ENCODE measurements around the gene RUNX1.

RUNX1 gene

DNA sequence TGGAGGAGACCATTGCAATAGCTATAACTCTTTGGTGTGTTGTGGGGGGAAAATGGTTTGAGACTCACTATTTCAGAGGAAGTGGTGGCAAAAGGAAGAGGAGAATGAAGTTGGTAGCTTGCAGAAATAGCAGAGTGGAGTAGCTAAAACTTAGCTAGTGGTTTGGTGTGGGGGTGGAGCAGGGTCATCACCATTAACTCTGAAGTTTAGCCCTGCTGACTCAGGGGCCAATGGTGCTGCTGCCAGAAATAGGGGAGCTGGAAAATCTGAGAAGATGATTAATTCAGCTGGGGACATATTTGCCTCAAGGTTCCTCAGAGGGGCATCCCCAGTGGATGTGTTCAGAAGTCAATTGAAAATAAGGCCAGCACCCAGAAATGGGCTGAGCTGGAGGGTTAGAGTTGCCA is 65.4 kb downstream of the RUNX1 start:
- Mint-ChIP-seq H3K27ac (peak overlapping the region; percentile 10), H3K4me3 (no peak overlapping the region), H3K36me3 (ENCODE audit: low read depth) (peaks cover 72% of the 10 kb centered on the region), H3K27me3 (no peaks in the 10 kb centered on the region), H3K9me3 (no peaks in the 10 kb centered on the region), H3K4me1 (ENCODE audit: low read depth) (peaks cover 56% of the 10 kb centered on the region)
- intact Hi-C loops (cut with micrococcal nuclease), result no loop called here

DNA sequence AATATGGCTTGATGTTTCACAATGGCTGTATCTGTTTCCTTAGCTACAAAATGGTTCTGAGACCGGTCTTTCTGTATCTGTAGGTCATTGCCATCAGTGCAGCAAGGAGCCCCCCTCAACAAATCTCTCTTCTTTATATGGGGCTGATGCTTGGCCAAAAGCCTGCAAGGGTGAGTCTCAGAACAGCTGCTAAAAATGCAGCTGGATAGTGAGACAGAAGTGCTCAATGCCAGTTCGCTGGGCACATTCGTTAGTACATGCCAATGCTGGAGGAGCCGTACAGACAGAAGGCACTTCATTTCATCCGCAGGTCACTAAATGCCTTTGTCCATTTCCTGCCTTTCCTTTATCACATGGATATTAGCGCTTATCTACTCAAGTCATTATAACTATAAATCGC is 67.3 kb downstream of the RUNX1 start:
- H3K27me3 Mint-ChIP-seq, result no peaks in the 10 kb centered on the region
- no peak overlapping the region for H3K27ac Mint-ChIP-seq
- no peak overlapping the region for H3K4me3 Mint-ChIP-seq
- peaks cover 62% of the 10 kb centered on the region for H3K36me3 Mint-ChIP-seq (ENCODE audit: low read depth)
- H3K9me3 Mint-ChIP-seq, result no peaks in the 10 kb centered on the region
- intact Hi-C loops (cut with micrococcal nuclease), result no loop called here
- H3K4me1 Mint-ChIP-seq (ENCODE audit: low read depth), result peaks cover 37% of the 10 kb centered on the region

DNA sequence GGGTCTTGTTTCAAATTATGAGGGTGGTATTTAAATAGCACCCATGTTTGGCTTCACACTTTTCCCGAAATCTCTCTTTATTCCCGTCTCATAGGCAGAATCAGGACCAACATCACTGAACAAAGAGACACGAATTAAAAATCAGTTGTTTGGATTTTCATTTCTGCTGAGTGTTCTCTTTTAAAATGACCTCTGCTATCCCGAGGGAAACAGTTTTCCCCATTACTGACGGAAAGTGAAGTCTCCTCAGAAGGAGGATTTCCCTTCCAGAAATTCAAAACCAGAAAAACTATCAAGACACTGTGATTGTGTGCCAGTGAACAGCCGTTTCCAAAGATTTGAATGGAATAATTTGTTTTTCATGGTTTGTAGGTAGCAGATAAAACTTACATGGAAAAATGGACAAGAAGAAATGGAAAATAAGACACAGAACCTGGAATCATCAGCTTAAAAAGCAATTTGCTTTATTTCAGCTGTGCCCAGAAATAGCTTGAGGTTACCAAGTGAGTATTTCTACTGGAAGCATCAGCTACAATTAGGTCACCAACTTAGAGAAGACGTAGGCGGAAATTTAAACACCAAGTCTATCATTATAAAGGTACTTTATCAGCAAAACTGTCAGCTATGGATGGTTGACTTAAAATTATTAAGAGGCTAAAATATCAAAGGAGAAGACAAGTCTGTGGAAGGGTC is 68.5 kb downstream of the RUNX1 start:
- Mint-ChIP-seq H3K4me1 (ENCODE audit: low read depth) (peaks cover 28% of the 10 kb centered on the region), H3K27ac (no peak overlapping the region), H3K9me3 (no peaks in the 10 kb centered on the region), H3K4me3 (no peak overlapping the region), H3K27me3 (no peaks in the 10 kb centered on the region), H3K36me3 (ENCODE audit: low read depth) (peaks cover 58% of the 10 kb centered on the region)
- intact Hi-C loops (cut with micrococcal nuclease), result no loop called here

DNA sequence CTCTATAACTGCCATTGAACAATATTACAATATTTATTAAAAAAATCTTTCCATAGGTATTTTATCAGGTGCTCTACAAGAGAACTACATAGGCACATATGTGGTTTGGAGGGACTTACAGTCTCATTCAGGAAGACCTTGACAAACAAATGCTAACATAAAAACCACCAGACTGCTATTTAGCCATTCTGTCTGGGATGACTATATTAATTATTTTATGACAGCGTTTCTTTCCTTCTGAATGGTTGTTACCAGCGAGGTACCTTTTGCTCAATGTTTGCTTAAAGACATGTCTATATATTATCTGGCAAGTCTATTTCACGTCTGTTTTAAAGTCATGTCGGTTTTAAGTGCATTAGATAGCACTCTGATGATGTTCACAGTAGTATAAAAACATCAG is 69.7 kb downstream of the RUNX1 start:
- H3K27ac Mint-ChIP-seq, result no peak overlapping the region
- H3K36me3 Mint-ChIP-seq (ENCODE audit: low read depth), result peaks cover 49% of the 10 kb centered on the region
- no peaks in the 10 kb centered on the region for H3K27me3 Mint-ChIP-seq
- peaks cover 17% of the 10 kb centered on the region for H3K4me1 Mint-ChIP-seq (ENCODE audit: low read depth)
- no peaks in the 10 kb centered on the region for H3K9me3 Mint-ChIP-seq
- intact Hi-C loops (cut with micrococcal nuclease), result no loop called here
- no peak overlapping the region for H3K4me3 Mint-ChIP-seq

DNA sequence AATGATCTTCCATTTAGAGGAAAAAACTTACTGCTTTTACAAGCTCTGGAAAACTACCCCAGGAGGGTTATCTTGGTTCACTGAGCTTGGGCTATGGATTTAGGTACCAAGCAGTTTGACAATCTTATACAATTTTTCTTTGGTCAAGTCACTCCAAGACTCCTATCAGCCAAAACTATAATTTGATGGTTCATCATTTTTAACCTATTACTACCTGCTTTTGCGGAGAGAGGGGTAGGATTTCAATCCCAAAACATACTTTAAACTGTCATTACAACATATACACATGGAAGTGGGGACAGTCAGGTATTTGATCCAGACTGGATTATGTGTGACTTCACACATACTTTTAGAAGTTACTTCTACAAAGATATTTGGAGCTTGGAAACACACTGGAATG is 71.8 kb downstream of the RUNX1 start:
- no peaks in the 10 kb centered on the region for H3K27me3 Mint-ChIP-seq
- H3K4me3 Mint-ChIP-seq, result no peak overlapping the region
- H3K9me3 Mint-ChIP-seq, result no peaks in the 10 kb centered on the region
- no peaks in the 10 kb centered on the region for H3K4me1 Mint-ChIP-seq (ENCODE audit: low read depth)
- intact Hi-C loops (cut with micrococcal nuclease), result no loop called here
- peaks cover 39% of the 10 kb centered on the region for H3K36me3 Mint-ChIP-seq (ENCODE audit: low read depth)
- no peak overlapping the region for H3K27ac Mint-ChIP-seq

DNA sequence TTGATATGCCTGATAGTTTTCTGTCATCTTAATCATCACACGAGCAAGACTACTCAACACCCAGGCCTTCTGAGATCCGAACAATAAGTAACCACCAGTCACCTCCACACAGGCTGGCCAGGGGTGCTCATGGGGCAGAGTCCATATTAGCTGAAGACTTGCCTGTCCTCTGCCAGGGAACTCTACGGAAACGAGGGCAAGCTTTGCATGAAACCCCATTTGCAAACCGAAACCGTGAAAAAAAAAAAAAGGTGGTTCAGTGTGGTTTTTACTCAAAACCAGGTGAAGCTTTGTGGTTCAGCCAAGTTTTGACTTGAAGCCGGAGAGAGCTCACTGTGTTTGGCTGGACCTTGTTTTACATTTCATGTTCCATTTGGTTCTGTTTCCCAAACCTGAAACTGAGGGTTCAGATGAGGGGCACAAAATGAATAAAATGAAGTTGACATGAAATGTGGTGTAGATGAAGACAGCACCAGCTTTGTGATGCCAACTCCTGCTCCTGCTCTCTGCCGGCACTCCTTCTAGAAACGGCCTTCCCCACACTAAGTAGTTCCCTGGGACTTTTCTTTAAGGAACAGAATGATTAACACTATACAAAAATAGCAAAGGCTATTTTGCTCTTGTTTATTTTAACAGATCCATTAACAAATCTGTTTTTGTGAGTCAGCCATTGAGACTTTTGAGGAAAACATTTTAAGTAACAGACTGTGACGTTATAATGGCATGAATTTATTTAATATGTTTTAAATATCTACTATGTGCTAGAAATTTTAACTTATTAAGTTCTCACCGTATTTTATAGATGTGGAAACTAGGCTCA is 74.7 kb downstream of the RUNX1 start:
- no peaks in the 10 kb centered on the region for H3K9me3 Mint-ChIP-seq
- H3K4me1 Mint-ChIP-seq (ENCODE audit: low read depth), result peaks cover 19% of the 10 kb centered on the region
- peaks cover 23% of the 10 kb centered on the region for H3K36me3 Mint-ChIP-seq (ENCODE audit: low read depth)
- no peak overlapping the region for H3K4me3 Mint-ChIP-seq
- H3K27me3 Mint-ChIP-seq, result no peaks in the 10 kb centered on the region
- intact Hi-C loops (cut with micrococcal nuclease), result no loop called here
- no peak overlapping the region for H3K27ac Mint-ChIP-seq

DNA sequence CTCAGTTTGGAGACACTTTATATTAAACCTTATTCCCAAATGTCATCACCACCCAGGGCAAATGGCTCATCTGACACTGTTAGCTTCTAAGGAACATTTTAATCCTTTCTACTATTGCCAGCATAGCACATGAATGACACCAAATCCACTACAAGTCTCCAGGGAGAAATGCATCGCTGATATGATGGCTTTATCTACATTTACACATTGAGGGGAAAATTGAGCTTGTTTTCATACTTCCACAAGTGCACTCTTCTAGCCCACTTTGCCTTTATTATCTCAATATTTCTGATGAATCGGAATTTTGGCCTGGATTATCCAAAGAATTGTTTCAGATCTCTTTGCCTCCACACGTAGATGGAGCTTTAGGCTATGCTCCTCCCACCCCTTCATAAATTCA is 75.4 kb downstream of the RUNX1 start:
- Mint-ChIP-seq H3K4me1 (ENCODE audit: low read depth) (peaks cover 25% of the 10 kb centered on the region), H3K27me3 (no peaks in the 10 kb centered on the region), H3K4me3 (no peak overlapping the region), H3K9me3 (no peaks in the 10 kb centered on the region), H3K36me3 (ENCODE audit: low read depth) (peaks cover 27% of the 10 kb centered on the region), H3K27ac (no peak overlapping the region)
- intact Hi-C loops (cut with micrococcal nuclease), result no loop called here

DNA sequence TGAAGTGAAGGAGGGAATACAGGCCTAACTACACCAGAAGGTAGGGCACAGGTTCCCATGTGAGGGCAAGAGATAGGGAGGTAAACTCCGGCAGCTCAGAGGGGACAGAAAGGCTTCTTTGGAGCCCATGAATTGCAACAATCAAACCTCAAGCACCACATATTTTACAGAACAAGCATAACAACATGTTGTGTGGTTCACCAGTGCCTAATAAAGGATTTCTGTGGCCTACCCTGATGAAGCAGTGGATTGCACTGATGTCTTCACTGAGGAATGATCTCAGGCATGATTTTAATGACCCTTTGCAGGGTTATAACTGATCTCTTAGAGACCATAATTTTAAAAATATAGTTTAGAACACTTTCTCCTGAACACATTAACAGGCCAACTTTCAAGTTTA is 77.4 kb downstream of the RUNX1 start:
- peaks cover 47% of the 10 kb centered on the region for H3K36me3 Mint-ChIP-seq (ENCODE audit: low read depth)
- no peak overlapping the region for H3K4me3 Mint-ChIP-seq
- intact Hi-C loops (cut with micrococcal nuclease), result no loop called here
- no peaks in the 10 kb centered on the region for H3K9me3 Mint-ChIP-seq
- H3K4me1 Mint-ChIP-seq (ENCODE audit: low read depth), result peaks cover 46% of the 10 kb centered on the region
- no peaks in the 10 kb centered on the region for H3K27me3 Mint-ChIP-seq
- H3K27ac Mint-ChIP-seq, result no peak overlapping the region

DNA sequence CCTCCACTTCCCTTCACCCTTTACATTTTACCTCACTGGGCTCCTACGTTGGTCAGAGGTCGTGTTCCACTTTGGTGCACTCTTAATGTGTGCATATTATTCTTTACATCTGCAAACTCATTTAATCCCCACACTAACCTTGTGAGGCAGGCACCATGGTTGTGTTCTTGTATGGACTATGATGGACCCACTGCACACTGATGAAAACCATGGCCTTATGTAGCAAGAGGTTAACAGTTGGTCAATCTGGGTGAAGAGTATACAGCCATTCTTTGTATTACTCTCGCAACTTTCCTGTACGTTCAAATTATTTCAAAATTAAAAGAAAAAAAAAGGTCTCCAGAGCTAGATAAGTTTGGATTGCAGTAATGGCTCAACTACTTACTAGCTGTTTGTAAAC is 78.5 kb downstream of the RUNX1 start:
- Mint-ChIP-seq H3K4me1 (ENCODE audit: low read depth) (peaks cover 52% of the 10 kb centered on the region), H3K27me3 (no peaks in the 10 kb centered on the region), H3K36me3 (ENCODE audit: low read depth) (peaks cover 48% of the 10 kb centered on the region), H3K9me3 (no peaks in the 10 kb centered on the region), H3K27ac (no peak overlapping the region), H3K4me3 (no peak overlapping the region)
- intact Hi-C loops (cut with micrococcal nuclease), result no loop called here

DNA sequence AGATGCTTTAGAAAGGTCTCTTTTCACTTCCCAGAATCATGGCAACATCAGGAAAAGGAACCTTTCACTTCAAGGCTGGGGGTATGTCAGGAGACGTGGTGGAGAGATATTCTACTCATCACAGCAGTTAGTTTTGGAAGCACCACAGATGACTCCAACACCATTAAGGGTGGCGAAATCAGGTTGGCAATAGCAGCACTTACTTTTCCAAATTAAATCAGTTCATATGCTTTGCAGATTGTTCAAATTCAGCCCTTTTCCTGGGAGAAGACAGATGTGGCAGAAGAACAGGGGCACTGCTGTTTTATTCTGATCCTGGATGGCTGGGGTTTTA is 79.0 kb downstream of the RUNX1 start:
- intact Hi-C loops (cut with micrococcal nuclease), result no loop called here
- no peaks in the 10 kb centered on the region for H3K27me3 Mint-ChIP-seq
- peaks cover 56% of the 10 kb centered on the region for H3K4me1 Mint-ChIP-seq (ENCODE audit: low read depth)
- H3K27ac Mint-ChIP-seq, result no peak overlapping the region
- no peaks in the 10 kb centered on the region for H3K9me3 Mint-ChIP-seq
- no peak overlapping the region for H3K4me3 Mint-ChIP-seq
- H3K36me3 Mint-ChIP-seq (ENCODE audit: low read depth), result peaks cover 50% of the 10 kb centered on the region

DNA sequence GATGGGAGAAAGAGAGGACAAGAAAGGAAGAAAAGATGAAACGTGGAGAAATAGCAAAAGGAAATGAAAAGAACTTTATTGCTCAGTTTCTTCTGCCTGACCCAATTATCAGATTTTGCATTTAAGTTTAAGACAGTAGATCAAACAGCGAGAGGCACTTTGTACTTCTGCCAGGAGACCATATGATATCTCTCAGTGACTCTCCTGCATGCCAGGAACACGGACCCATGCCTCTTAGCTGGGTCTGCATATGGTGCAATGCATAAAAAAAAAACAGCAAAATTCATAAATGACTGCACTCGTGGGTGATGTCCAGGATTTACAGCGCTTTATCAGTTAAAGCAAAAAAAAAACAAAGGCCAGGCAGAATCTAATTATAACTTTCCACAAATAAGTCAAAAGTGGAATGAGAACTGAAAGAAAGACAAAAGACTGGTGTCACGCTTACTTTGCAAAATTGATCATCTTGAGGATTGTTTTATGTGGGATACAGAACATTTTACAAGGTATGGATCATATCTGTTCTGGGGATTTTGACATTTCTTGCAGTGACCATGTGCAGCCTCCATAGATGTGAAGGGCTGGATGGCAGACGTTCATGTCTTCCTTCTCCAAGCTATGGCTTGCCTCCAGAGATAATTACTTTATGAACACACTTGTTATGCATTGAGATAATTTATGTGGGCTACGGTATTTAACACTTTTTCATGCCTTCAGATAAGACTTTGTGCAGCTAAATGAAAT is 79.5 kb downstream of the RUNX1 start:
- peaks cover 55% of the 10 kb centered on the region for H3K36me3 Mint-ChIP-seq (ENCODE audit: low read depth)

DNA sequence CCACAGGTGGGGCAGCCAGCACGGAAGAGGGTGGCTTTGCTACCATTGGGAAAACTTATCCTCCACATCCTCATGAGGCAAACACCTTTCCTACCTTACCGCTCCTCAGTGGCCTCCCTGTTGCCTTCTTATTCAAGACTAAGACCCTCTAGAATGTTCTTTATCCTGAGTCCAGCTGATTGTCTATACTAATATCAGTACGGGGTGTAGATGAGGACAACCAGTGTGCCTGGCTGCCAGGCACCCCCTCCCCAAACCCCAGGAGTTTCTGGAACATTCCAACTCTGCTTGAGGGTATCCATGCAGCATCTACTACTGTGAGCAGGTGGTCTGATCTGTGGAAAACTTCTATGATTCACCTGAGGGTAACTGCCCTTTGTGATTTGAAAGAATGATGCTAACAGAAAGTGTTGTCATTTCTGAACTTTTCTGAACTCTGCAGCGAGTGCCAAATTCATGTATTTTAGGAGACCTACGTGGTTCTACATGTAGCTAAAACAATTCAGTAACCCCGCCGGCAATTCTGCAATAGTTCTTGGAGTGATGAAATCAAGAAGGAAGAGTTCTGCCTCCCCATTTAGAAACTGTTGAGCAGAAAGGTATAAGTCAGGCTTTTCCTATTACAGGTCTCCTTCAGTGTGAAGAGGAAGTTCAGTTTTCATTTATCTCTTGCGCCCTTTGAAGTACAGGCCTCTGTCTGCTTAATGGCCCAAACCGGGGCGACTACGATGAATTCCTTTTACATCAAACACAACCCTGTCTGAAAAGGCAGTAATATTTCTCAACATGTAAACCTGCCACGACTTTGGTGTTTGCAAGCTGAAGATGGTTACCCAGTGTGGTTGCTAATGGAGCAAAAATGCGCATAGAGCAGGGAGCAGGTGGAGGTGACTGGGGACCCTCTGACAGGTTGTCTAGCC is 80.4 kb downstream of the RUNX1 start:
- Mint-ChIP-seq H3K4me3 (no peak overlapping the region), H3K36me3 (ENCODE audit: low read depth) (peaks cover 58% of the 10 kb centered on the region)
- intact Hi-C loops (cut with micrococcal nuclease), result loop anchor here (5.0 to 10.0 kb wide), 3 partner anchors 54 to 76 kb away; no protein-coding TSS in a partner anchor

More for the DNA sequence above, 79.5 kb downstream of the RUNX1 start:
- H3K27me3 Mint-ChIP-seq, result no peaks in the 10 kb centered on the region
- intact Hi-C loops (cut with micrococcal nuclease), result loop anchor here (5.0 to 10.0 kb wide), 3 partner anchors 55 to 77 kb away; no protein-coding TSS in a partner anchor
- H3K4me1 Mint-ChIP-seq (ENCODE audit: low read depth), result peaks cover 61% of the 10 kb centered on the region
- H3K9me3 Mint-ChIP-seq, result no peaks in the 10 kb centered on the region
- H3K27ac Mint-ChIP-seq, result peak overlapping the region; percentile 48
- no peak overlapping the region for H3K4me3 Mint-ChIP-seq

DNA sequence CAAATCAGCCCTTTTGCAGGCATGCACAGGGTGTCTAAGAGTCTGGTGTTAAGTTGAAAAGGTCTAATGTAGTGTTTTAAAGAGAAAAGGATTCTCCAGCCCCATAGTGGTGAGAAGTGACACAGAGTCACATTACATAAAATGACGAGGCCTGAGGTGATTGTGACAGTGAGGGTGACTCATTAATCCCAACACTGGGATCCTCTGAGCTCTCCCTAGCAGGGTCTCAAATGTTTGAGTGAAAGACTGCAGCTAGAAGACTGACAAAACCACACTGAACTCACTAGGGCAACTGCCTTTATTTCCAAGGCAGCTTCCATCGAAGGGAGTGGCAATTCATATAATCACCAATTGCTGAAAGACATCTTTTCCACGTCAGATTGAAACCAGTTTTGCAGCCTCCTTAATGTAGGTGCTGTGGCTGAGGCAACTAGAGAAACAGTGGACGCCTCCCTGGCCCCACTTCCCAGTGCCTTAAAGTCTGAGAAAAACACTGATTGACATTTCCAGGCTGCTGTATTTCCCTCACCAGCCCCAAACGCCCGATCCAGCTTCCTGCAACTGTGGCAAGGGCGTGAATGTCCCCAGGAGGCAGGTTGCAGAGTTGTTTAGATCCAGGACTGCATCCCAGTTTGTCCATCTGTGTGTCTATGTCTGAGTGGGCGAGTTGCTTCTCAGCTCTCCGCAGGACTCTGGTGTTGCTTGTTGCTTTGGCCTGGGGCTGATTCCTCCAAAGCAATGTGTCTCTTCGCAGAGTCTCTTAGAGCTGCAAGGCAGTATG is 81.4 kb downstream of the RUNX1 start:
- no peak overlapping the region for H3K4me3 Mint-ChIP-seq
- peaks cover 64% of the 10 kb centered on the region for H3K36me3 Mint-ChIP-seq (ENCODE audit: low read depth)
- intact Hi-C loops (cut with micrococcal nuclease), result loop anchor here (5.0 to 10.0 kb wide), 3 partner anchors 53 to 75 kb away; no protein-coding TSS in a partner anchor

More for the DNA sequence above, 80.4 kb downstream of the RUNX1 start:
- Mint-ChIP-seq H3K4me1 (ENCODE audit: low read depth) (peaks cover 70% of the 10 kb centered on the region), H3K27me3 (no peaks in the 10 kb centered on the region), H3K27ac (peak overlapping the region; percentile 48), H3K9me3 (no peaks in the 10 kb centered on the region)

More for the DNA sequence above, 81.4 kb downstream of the RUNX1 start:
- Mint-ChIP-seq H3K9me3 (no peaks in the 10 kb centered on the region), H3K4me1 (ENCODE audit: low read depth) (peaks cover 78% of the 10 kb centered on the region), H3K27ac (peak overlapping the region; percentile 41), H3K27me3 (no peaks in the 10 kb centered on the region)
